Tongue (tissue), 2 donors: ENCODE results near the gene CAP1. TPM values are rescaled to one million over a fixed set of nuclear protein-coding genes. Genes with fewer than 3 reads are reported as not detected.
"Not testable (repeated sequence)": the region's sequence is repeated elsewhere in the genome, so short reads cannot be mapped to it uniquely, and the experiment has no call there.

ENCODE experiments used
- DNase-seq: peaks from one replicate; pipeline ENCODE4 v3.0.0-alpha.2; 2015
- total RNA-seq: library from RNA; depleted of rRNA; stranded (reverse); fragments of >200 nt; gene quantifications from one replicate; pipeline ENCODE4 v1.2.3, GENCODE V29; 2014

Gene CAP1
- total RNA-seq, 1 donor from 2014 or later: 117 TPM

DNA sequence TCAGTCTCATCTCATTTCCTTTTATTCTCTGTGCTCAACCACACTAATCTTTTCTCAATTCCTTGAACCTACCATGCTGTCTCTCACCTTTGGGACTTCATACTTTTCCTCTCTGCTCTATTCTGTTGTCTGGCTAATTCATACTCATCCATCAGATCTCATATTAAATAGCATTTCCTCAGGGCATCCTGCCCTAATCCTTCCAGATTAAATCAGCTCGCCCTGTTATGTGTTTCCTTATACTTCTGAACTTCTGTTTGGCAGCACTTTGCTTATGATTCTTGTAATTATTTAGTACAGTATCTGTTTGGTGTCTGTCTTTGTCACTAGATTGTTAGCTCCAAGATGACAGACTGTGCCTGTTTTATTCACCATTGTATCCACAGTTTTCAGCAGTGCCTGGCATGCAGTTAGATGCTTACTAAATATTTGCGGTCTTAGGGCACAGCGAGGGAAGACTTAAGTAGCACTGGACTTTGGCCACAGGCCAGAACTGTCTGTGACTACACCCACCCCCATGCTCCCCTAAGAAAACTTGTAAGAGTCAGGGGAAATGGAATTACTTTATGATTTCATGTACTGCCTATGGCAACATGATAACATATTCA lies 9.9 kb upstream of the CAP1 start:
- peak; percentile 18 for DNase-seq

DNA sequence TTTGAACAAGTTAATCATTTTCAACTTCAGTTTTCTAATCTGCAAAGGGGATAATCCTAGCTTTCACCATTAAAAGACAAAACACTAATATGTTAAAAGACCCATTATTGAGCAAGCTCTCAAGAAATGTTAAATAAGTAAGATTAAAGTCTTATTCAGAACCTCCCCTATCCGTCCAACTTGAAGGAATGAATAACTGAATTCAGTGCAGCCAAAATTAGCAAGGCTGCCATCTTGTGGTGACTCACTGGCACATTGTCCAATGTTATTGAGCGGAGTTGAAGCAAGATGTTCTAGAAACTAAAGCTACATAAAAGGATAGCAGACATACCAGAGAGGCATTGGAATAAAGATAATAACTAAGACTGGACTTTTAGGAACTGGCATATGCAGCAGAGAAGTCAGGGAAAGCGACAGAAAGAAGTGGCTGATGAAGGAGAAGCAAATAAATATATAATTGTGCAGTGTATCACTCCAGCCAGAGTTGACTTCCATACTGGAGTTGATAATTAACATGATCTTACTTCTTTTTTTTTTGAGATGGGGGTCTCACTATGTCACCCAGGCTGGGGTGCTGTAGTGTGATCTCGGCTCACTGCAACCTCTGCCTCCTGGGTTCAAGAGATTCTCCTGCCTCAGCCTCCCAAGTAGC lies 8.2 kb upstream of the CAP1 start:
- peak; percentile 69 for DNase-seq

DNA sequence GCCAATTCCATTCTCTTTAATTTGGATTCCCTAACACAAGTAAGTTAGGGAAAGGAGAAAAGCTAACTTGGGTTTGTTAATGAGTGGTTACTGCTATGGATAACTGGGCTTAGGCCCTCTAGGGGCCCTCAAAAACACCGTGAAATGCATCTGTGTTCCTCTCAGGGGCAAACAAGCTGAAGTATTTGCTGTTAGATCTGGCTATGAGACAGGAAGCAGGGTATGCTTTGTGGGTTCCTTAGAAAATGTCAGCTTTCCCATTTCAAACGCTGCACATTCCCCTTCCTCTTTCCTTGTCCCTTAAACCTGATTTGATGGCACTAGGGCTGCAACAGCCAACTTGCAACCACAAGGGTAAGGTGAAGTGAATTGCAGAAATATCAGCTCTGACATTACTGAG lies 5.7 kb upstream of the CAP1 start:
- no peak for DNase-seq

DNA sequence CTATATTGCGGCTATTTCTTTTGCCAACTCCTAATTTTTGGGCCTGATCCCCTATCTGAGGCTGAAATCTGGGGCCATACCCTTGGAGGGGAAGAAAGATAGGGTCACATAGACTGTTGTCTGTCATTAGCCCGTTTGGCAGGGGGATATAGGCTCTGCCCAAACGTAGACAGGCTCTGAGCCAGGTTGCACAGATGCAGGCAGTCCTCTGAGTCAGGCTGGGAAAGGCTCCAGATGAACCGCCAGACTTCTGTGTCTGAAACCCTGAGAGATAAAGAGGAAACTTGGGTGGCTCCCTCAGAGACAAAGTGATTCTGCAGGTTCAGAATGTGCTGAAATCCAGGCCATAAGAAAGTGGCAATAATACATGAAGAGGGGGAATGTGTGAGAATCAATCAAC lies 4.0 kb upstream of the CAP1 start:
- DNase-seq: peak; percentile 85

DNA sequence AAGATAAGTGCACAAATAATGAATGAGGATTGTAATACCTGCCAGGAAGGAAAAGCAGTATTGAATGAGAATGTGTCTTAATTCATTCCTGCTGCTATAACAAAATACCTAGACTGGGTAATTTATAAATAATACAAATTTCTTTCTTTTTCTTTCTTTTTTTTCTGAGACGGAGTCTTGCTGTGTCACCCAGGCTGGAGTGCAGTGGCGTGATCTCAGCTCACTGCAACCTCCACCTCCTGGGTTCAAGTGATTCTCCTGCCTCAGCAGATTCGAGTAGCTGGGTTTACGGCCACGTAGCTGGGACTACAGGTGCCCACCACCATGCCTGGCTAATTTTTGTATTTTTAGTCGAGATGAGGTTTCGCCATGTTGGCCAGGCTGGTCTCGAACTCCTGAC lies 3.3 kb upstream of the CAP1 start:
- DNase-seq: not testable (repeated sequence)

DNA sequence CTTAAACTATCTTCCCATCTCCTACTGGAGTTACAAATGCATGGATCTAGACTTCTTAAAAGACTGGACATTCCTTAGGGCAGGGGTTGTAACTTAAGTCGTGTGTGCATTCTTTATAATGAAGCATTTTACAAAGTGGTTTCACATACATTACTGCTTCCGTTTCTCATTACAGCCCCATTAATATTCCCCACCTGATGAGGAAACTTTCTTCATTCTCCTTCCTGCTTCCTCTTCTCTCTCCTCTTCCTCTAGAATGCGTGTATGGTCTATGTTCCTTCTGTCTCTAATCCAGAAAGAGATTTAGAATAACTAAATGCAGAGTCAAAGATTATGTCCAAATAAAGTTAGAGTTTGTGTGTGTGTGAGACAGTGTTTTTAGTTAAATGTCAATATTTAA lies 1.8 kb upstream of the CAP1 start:
- no peak for DNase-seq

DNA sequence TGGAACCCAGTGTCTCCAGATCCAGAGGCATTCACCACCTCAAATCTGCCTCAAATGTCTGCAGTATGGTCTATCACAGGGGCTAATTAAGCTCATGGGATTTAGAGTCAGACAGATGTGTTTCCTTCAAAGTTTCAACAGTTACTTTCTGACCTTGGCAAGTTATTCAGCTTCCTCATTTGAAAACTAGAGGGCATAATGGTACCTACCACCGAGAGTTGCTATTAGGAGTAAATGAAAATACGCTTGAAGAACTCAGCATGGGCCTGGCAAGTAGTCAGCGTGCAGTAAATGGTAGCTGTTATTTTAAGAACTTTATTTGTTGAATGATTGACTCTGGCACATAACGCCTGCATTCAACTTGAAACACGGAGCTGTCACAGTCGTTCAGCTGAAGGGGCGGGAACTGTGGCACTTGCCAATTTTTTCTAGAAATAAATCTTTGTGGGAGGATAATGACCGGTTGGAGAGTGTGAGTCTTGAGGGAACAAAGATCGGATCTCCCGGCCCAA lies 1.2 kb upstream of the CAP1 start:
- DNase-seq: peak; percentile 76

DNA sequence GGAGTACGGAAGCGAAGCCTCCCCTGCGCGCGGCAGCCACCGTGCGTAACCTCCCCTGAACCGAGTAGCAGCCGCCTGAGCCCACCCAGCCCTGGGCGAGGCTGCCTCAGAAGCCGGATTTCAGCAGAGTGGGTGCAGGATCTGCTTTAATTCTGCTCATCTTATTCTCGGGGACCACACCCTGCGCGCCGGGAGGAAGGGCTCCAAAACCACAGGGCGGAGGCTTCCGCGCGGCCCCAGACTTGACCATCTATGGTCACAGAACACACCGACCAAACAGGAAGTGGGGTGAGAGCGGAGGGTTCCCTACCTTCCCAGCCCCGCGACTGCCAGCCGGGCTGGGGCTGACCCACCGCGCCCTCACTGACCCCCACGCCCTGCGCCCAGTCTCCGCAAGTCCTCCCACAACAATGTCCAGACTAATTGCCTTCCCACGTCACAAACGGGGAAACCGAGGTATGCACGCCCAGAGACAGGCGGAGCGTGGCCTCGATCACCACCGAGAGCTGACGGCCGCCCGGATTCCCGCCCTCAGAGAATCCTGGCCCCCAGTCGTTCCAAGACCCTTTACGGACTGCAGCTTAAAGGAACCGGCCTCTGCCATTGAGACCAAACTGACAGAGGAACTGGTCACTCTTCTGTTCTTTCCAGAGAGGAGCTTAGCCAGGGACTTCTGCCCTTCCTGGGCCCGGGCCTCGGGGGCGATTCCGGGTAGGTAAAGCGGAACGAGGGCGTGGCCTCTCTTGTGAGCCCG lies 595 bp upstream of the CAP1 start:
- peak; percentile 91 for DNase-seq

DNA sequence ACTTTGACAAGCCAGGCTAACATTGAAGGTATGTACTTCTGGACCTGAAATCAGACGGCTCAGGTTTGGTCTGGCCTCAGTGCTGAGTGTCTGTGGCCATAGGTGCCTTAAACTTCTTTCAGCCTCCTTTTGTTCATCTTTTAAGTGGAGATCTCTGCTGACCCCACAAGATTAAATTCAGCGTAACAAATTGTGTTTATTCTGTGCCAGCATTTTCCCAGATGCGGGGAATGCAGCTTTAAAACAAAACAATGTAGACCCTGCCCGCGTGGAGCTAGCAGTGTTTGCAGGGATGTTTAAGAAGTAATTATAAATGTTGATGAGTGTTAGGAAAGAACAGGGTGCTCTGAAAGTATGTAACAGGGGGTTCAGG lies 923 bp downstream of the CAP1 start:
- DNase-seq: peak; percentile 8

DNA sequence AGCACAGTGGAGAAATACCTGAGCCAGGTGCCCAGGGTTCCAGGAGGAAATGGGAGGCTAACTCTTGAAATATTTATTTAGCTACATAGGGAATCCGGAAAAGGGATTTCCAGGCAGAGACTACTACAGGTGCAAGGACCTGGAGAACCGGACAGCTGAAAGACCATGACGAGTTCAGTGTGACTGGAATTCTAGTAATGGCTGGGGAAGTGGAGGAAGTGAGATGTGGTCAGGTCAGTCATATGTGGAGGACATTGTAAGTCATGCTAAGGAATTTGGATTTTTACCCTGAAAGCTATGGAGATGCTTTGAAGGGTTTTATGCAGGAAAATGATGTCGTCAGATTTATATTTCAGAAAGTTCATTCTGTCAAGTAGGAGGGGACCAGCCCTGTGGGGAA lies 1.8 kb downstream of the CAP1 start:
- no peak for DNase-seq

DNA sequence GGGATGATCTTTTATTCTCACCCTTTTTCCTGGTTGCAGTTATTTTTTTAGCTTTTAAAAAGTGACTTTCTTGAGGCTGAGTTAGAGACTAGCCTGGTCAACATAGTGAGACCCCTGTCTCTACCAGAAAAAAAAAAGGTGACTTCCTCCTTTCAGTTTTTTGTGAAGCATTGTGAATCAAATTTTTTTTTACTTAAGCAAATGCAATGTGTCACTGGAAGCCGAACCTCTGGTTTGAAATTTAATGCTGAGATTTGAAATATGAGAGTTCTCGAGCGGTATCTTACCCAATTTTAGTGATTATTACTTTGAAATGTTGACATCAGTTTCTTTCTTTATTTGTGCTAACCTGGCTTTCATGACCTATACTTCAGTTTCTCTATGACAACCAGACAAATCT lies 3.6 kb downstream of the CAP1 start:
- no peak for DNase-seq

DNA sequence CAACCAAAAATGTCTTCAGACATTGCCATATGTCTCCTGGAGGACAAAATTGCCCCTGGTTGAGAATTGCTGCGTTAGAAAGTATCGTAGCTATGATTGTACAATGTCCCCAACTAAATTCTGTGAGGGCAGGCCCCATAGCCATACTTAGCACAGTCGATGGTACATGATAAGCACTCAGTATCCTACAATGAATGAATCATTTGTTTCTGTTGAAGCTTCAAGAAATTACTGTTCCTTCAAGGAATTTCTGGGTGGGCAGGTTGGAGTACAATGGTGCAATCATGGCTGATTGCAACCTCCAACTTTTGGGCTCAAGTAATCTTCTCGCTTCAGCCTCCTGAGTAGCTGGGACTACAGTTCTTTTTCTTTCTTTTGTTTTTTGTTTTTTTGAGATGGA lies 4.7 kb downstream of the CAP1 start:
- DNase-seq: no peak

DNA sequence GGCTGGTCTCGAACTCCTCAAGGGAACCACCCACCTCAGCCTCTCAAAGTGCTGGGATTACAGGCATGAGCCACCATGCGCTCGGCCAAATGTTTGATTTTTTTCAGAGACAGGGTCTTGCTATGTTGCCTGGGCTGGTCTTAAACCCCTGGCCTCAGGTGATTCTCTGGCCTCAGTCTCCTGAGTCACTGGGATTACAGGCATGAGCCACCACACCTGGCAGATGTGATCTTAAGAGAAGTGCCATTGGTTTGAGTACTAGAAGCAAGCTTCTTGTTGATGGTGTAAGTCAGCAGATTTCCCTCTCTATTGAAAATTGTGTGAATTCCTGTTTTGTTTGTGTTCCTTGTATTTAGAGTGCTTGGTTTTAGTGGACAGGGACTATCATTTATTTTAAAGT lies 5.2 kb downstream of the CAP1 start:
- no peak for DNase-seq

DNA sequence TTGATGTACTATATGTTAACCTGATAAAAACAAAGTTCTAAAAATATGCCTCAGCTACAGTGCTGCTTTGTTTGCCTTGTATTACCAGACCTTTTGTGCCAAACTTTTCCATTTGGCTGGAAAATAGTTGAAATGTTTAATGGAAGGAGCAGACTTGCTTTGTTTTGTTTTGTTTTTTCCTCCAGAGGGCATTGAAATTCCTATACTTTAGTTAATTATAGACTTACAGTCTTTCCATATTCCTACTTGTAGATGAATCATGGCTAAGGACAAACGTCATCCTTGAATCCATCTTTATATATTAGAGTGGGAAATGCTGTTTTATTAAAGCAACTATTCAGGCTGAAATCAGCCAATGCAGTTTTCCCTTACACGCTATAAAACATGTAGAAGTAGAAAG lies 6.7 kb downstream of the CAP1 start:
- DNase-seq: no peak

DNA sequence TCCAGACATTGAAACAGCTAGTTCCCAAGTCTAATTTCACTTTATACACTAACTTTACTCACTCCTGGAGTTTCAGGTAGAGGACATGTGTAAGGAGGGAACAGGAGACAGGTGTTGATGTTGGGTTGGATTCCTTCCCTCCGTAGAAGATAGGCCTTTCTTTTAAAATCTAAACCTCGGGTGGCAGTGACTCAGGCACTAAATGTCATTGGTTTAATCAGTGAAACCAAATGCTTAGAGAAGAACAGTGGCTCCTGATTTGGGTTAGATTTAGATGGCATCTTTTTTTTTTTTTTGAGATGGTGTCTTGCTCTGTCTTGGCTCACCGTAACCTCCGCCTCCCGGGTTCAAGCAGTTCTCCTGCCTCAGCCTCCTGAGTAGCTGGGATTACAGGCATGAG lies 7.2 kb downstream of the CAP1 start:
- DNase-seq: no peak

DNA sequence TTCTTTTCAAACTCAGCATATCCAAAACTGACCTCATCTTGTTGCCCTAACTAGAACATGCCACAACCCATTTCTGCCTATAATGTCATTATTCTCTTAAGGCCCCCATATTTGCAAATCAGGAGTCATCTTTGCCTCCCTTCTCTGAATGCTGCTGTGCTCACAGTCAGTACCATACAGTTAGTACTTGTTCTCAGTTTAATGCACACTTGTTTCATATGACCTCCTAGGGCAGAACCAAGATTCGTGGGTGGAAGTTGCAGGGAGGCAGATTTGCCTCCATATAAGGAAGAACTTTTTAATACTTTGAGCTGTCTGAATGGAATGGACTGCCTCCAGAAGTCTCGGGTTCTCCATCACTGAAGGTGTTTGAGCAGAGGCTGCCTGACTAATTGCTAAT lies 9.2 kb downstream of the CAP1 start:
- no peak for DNase-seq

DNA sequence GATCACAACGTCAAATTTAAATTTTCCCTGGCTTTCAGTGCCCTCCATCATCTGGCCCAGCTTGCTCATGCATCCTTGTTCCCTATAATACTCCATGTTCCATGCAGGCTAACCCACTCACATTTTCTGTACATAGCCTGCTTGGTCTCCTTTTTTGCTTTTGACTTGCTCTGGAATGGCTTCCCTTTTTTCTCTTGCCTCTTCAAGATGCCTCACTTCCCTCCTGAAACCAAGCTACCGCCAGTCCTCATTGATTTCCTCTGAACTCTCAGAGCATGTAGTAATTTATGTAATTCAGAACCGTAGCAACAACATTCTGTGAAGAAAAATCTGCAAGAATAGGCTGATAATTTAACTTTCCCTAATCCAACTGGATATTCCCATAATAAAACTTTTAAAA lies 10.3 kb downstream of the CAP1 start:
- DNase-seq: no peak

DNA sequence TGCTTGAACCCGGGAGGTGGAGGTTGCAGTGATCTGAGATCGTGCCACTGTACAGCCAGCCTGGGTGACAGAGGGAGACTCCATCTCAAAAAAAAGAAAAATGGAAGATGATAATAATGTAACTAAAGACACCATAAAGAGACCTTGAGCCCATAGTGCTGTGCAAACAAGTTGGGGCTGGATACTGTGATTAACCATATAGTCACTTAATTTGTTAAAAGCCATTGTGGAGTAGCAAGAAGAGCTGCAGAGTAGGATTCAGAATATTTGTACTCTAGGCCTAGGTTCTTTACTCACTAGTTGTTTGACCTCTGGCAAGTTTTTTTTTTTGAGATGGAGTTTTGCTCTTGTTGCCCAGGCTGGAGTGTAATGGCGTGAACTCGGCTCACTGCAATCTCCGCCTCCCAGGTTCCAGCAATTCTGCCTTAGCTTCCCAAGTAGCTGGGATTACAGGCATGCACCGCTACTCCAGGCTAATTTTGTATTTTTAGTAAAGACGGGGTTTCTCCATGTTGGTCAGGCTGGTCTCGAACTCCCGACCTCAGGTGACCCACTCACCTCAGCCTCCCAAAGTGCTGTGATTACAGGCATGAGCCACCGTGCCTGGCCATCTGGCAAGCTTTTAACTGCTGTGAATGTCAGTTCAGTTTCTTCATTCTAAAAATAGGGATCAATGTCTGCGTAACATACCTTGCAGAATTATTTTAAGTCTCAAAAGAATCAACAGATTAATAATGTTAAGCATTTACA lies 12.8 kb downstream of the CAP1 start:
- no peak for DNase-seq

DNA sequence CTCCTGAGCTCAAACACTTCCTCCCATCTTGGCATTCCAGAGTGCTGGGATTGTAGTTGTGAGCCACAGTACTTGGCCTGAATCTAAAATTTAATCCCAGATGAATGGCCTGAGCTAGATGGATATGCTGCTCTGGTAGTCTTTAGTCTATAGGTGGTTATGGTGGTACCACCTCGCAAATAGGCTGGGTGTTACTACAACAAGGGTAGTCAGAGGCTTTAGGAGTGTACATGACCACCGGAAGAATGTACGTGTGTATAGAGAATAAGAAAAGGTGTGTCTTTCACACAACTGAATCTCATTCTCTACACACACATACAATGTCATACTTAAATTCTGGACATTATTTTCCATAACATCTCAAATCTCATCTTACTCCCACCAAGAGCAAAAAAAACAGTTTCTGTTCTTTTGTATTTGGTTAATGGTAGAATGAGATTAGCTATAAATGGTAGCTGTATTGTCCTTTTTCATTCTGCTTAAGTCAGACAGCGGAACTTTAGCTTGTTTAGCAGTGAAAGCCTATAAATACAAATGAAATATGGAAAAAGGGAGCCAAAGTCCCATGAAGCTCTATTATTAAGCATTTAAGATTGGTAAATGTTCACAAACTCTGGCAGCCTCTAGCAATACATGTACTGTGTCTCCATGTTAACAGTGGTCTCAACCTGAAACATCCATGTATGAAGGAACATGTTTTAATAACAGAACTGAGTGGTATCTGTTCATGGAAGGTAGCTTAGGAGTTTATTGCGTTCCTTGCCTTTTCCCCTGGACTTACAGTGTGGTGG lies 16.2 kb downstream of the CAP1 start:
- DNase-seq: no peak

DNA sequence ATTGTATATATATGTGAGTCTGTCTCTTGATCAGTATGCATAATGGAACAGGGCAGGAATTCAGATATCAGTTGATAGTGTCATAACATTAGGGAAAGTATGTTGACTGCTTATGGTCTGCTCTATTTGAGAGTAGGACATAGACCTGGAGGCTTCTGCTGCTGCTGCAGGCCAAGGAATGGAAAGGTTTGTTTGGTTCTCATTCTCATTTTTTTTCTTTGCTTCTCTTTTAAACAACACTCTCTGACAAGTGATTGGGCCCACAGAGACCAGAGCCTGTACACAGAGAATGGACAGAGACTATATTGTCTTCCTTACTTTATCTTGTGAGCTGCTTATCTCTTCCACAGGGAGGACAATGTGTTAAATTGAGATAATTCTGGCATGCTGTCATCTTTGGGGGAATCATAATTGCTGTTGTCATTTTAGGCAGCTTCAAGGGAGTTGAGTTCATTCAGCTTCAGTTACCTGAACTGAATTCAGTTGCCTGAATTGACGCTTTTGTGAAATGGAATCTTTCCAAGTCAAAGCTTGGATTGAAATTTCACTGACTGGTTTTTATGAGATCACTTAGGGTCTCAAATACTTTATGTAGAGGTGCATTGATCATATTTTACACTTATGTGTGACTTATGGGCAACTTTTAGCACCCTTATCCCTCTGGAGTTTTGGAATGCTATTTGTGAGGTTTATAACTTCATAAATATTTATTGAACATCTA lies 16.9 kb downstream of the CAP1 start:
- DNase-seq: no peak

DNA sequence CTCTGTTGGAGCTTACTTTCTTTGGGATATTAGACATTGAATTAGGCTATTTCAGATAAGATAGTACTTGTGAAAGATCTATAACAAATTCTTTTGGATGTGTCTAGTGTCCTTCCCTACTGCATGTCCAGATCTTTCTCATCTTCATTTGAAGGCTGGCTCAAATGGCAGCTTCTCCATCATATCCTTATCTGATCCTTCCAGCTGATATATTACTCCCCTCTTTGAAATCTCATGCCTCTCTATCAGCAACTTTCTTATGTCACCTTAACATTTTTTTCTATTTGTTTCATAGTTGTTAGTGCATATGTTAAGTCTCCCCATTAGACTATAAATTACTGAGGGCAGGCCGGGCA lies 17.5 kb downstream of the CAP1 start:
- no peak for DNase-seq
